ENCODE data around the gene GPR62. TPM values are rescaled to one million over a fixed set of nuclear protein-coding genes. Genes with fewer than 3 reads are reported as not detected.

The GPR62 gene
- total RNA-seq (2011; cell fraction: chromatin; rRNA removed; ENCODE audit: low replicate concordance), result not detected in 2 replicates
- not detected in 2 replicates for total RNA-seq (2011; cell fraction: nucleolus; rRNA removed)
- not detected in 2 replicates for total RNA-seq (2011; cell fraction: nucleoplasm; rRNA removed)
- not detected in 2 replicates for total RNA-seq (2014; rRNA removed)
- total RNA-seq (2014; rRNA removed; fragmentation: Illumina TruSeq; extraction: Trizol), result not detected in 2 replicates
- total RNA-seq (2015; rRNA removed; fragmentation: Illumina TruSeq; extraction: Trizol), result not detected in 2 replicates
- total RNA-seq (2021), result not detected in 2 replicates
- polyA plus RNA-seq (2011; rRNA removed), result not detected in 2 replicates
- not detected in 2 replicates for polyA plus RNA-seq (2011; cell fraction: cytosol; rRNA removed)
- not detected in 2 replicates for polyA plus RNA-seq (2011; cell fraction: nucleus; rRNA removed)
- not detected in 2 replicates for polyA plus RNA-seq (2012)
- not detected in 2 replicates for polyA plus RNA-seq (2014; fragmentation: Illumina TruSeq; extraction: Trizol)
- not detected for polyA plus RNA-seq (2014; fragmentation: Nextera tagmentation; extraction: Ambion mirVana)
- not detected in 2 replicates for polyA plus RNA-seq (2014; rRNA removed)
- polyA minus RNA-seq (2011; rRNA and poly(A)+ RNA removed), result not detected in 2 replicates
- polyA minus RNA-seq (2011; cell fraction: cytosol; rRNA and poly(A)+ RNA removed), result not detected in 2 replicates
- polyA minus RNA-seq (2011; cell fraction: nucleus; rRNA and poly(A)+ RNA removed), result not detected in 2 replicates
- not detected for Bru-seq, nascent RNA
- BruChase-seq, experiment 1, labeled RNA remaining after a 2-hour chase, result not detected
- BruChase-seq, experiment 2, labeled RNA remaining after a 6-hour chase, result not detected
- long read RNA-seq, experiment 1, result 0 reads
- long read RNA-seq, experiment 2, result 0 reads
- long read RNA-seq, experiment 3, result 0 reads

GRCh38 chr3:51955175-51955892 lies at the start of gene GPR62:
TSS of gene GPR62 (plus strand) at chr3:51955381. CDS start at chr3:51955653, 272 bp downstream.
- in situ Hi-C loops (cut with MboI), result no loop called here
- POLR2A ChIA-PET, result no interaction called here
- no peak for TF ChIP-seq CHD1 (IDR thresholded peaks at IDR 0.05; ENCODE audit: low read length)
- no peak for TF ChIP-seq TRIM24 (IDR thresholded peaks at IDR 0.05)
- no peak for TF ChIP-seq SMAD3 (CRISPR knock-in tag; conservative IDR thresholded peaks at IDR 0.05)
- no peak for TF ChIP-seq KLF1 (tag; IDR thresholded peaks at IDR 0.05)
- TF ChIP-seq MGA (IDR thresholded peaks at IDR 0.05), result no peak
- TF ChIP-seq PHTF2 (CRISPR knock-in tag; IDR thresholded peaks at IDR 0.05), result no peak
- no peak for TF ChIP-seq KDM2B (CRISPR knock-in tag; IDR thresholded peaks at IDR 0.05)
- TF ChIP-seq GTF2F1 (IDR thresholded peaks at IDR 0.05; ENCODE audit: low read depth, low read length), result no peak

More at GRCh38 chr3:51955175-51955892, at the start of gene GPR62:
- Histone ChIP-seq H3K4me1 (replicated peaks in 1 of 2; ENCODE audit: control insufficient read depth in 2 of 2, insufficient read depth in 2 of 2, low read length in 2 of 2) (peaks cover 0 to 9% of the 10 kb centered on the region in 2 experiments; a peak in 1 of 5 replicates), H3K9me3 (replicated peaks; ENCODE audit: control insufficient read depth, insufficient read depth, low read depth, low read length) (no peaks in the 10 kb centered on the region), H3K36me3 (ENCODE audit: control insufficient read depth, insufficient read depth, low read length) (no peaks in the 10 kb centered on the region), H3K4me2 (ENCODE audit: insufficient read depth, low read length) (no peak within 1 kb of the TSS), H3K4me3 (no peak within 1 kb of the TSS), H3K79me2 (ENCODE audit: control insufficient read depth, insufficient read depth, low read length) (no peaks in the 10 kb centered on the region), H3K9me1 (ENCODE audit: control insufficient read depth, insufficient read depth, low read length) (no peaks in the 10 kb centered on the region), H3K27ac (ENCODE audit: extremely low read depth, low read depth, low read length) (no peak within 1 kb of the TSS), H2AFZ (ENCODE audit: low read depth, low read length) (no peak within 1 kb of the TSS), H4K20me1 (replicated peaks; ENCODE audit: control insufficient read depth, insufficient read depth, low read length) (no peaks in the 10 kb centered on the region), H3K27me3 (ENCODE audit: control insufficient read depth in 2 of 2, insufficient read depth in 2 of 2, low read length in 2 of 2) (peaks cover 0 to 4% of the 10 kb centered on the region in 2 experiments; a peak in 2 of 5 replicates), H3K9ac (ENCODE audit: insufficient read depth in 1 of 2, low read depth in 2 of 2, low read length in 2 of 2) (no peak within 1 kb of the TSS)
- ATAC-seq (no peak), DNase-seq (ENCODE audit: extremely low read depth in 1 of 4, low spot score in 3 of 4) (no peak), FAIRE-seq (no peak)
- 45% methylated on average over 11 of the region's 33 CpGs for WGBS (ENCODE audit: insufficient coverage, low coverage, missing lambda C conversion rate)
- no TSS peak for BruUV-seq (replicated peaks)
- intact Hi-C loops (cut with micrococcal nuclease), result no loop called here
- CTCF ChIA-PET (ENCODE audit: low intra/inter-chr PET ratio), result no interaction called here

Measured in K562 (cell line).